Upper lobe of left lung (tissue), 4 donors: ENCODE results near the gene C2orf80.

Source experiments
- CTCF ChIP-seq, 6 experiments: fragments of 450-650 bp in 4 of 6; fragments of 200-600 bp in 2 of 6; sonication (generic) in 2 of 6; IDR thresholded peaks; one replicate each; pipeline ENCODE4 v1.5.1; 2016 to 2019; ENCODE audit warnings: antibody characterized with exemption in 6 of 6
- EP300 ChIP-seq, 4 donors: sonication (generic); formaldehyde crosslinking; IDR thresholded peaks; one replicate each; pipeline ENCODE4 v1.5.1; 2017; ENCODE audit warnings: antibody characterized with exemption in 4 of 4, control low read depth in 2 of 4
- POLR2A ChIP-seq, 4 donors: fragments of 450-650 bp; IDR thresholded peaks; one replicate each; pipeline ENCODE4 v1.5.1; 2016 to 2017; ENCODE audit warnings: antibody characterized with exemption in 4 of 4, mild to moderate bottlenecking in 2 of 4
- POLR2AphosphoS5 ChIP-seq, 2 donors: sonication (generic); formaldehyde crosslinking; IDR thresholded peaks; one replicate each; pipeline ENCODE4 v1.5.1; 2017; ENCODE audit warnings: antibody characterized with exemption in 2 of 2

GRCh38 chr2:208147759-208148158, 42.1 kb downstream of the C2orf80 start:
- TF ChIP-seq CTCF (IDR thresholded peaks at IDR 0.05) (no peak), POLR2A (IDR thresholded peaks at IDR 0.05) (no peak), POLR2AphosphoS5 (IDR thresholded peaks at IDR 0.05) (no peak), EP300 (IDR thresholded peaks at IDR 0.05) (no peak)
